GM23338 (cell line): ENCODE measurements around the gene FOXL1. TPM values are rescaled to one million over a fixed set of nuclear protein-coding genes. Genes with fewer than 3 reads are reported as not detected.

Experiments used
- ATAC-seq: fragments of 200-7000 bp; cut with Tn5 transposase; 3 replicates; pipeline ENCODE4 v1.9.1; 2020
- DNase-seq: peaks from one replicate; pipeline ENCODE4 v3.0.0-alpha.2; 2015; ENCODE audit warnings: low spot score
- H2AFZ ChIP-seq: fragments of 200-600 bp; sonication (generic); 2 replicates; pipeline ENCODE4 v1.8.0; 2016; ENCODE audit warnings: antibody characterized with exemption, mild to moderate bottlenecking, moderate library complexity
- H3F3A ChIP-seq: fragments of 200-600 bp; sonication (generic); replicated peaks from 2 replicates; pipeline ENCODE4 v1.8.0; 2017; ENCODE audit warnings: antibody characterized with exemption, mixed run types, low read depth
- H3K27ac ChIP-seq: fragments of 200-600 bp; sonication (generic); 2 replicates; pipeline ENCODE4 v1.6.1; 2016; ENCODE audit warnings: low read depth
- H3K27me3 ChIP-seq: fragments of 200-600 bp; sonication (generic); 2 replicates; pipeline ENCODE4 v1.8.0; 2016; ENCODE audit warnings: mild to moderate bottlenecking, mixed run types, moderate library complexity; ENCODE audit not compliant: insufficient read depth
- H3K36me3 ChIP-seq: fragments of 200-600 bp; sonication (generic); 2 replicates; pipeline ENCODE4 v1.8.0; 2016; ENCODE audit warnings: mild to moderate bottlenecking; ENCODE audit not compliant: insufficient read depth
- H3K4me1 ChIP-seq: fragments of 200-600 bp; sonication (generic); 2 replicates; pipeline ENCODE4 v1.8.0; 2016; ENCODE audit warnings: mild to moderate bottlenecking, moderate library complexity; ENCODE audit not compliant: insufficient read depth
- H3K4me2 ChIP-seq: fragments of 200-600 bp; sonication (generic); 2 replicates; pipeline ENCODE4 v1.7.1; 2017; ENCODE audit warnings: mixed run types
- H3K4me3 ChIP-seq: fragments of 200-600 bp; sonication (generic); 2 replicates; pipeline ENCODE4 v1.6.1; 2016; ENCODE audit warnings: mixed run types
- H3K79me2 ChIP-seq: fragments of 200-600 bp; sonication (generic); replicated peaks from 2 replicates; pipeline ENCODE4 v1.8.0; 2017; ENCODE audit warnings: mild to moderate bottlenecking; ENCODE audit not compliant: insufficient read depth
- H3K9me2 ChIP-seq: fragments of 200-600 bp; sonication (generic); 2 replicates; pipeline ENCODE4 v1.8.0; 2017; ENCODE audit not compliant: insufficient read depth
- H4K20me1 ChIP-seq: fragments of 200-600 bp; sonication (generic); replicated peaks from 2 replicates; pipeline ENCODE4 v1.8.0; 2017; ENCODE audit warnings: mild to moderate bottlenecking; ENCODE audit not compliant: insufficient read depth
- H3K27ac Mint-ChIP-seq: 2 replicates; pipeline ENCODE4 v1.8.0; 2020; ENCODE audit warnings: inconsistent platforms, mild to moderate bottlenecking, moderate library complexity, mixed read lengths
- H3K27me3 Mint-ChIP-seq: 3 replicates; pipeline ENCODE4 v1.8.0; 2022; ENCODE audit warnings: low read depth, mild to moderate bottlenecking, moderate library complexity, mixed read lengths, inconsistent platforms; ENCODE audit not compliant: insufficient read depth, poor library complexity
- H3K36me3 Mint-ChIP-seq: 3 replicates; pipeline ENCODE4 v1.8.0; 2021; ENCODE audit warnings: low read depth, mild to moderate bottlenecking, inconsistent platforms, moderate library complexity, mixed read lengths
- H3K4me1 Mint-ChIP-seq: 3 replicates; pipeline ENCODE4 v1.8.0; 2020; ENCODE audit warnings: mild to moderate bottlenecking, inconsistent platforms, mixed read lengths
- H3K4me3 Mint-ChIP-seq: 3 replicates; pipeline ENCODE4 v1.8.0; 2021; ENCODE audit warnings: moderate library complexity, mild to moderate bottlenecking, inconsistent platforms, mixed read lengths
- H3K9me3 Mint-ChIP-seq: 3 replicates; pipeline ENCODE4 v1.8.0; 2020; ENCODE audit warnings: moderate library complexity, mild to moderate bottlenecking, inconsistent platforms, mixed read lengths
- CREB1 ChIP-seq: fragments of 250-450 bp; sonication (Bioruptor Pico); IDR thresholded peaks from 2 replicates; pipeline ENCODE4 v1.5.0; 2020; ENCODE audit warnings: low read depth, mild to moderate bottlenecking, moderate library complexity
- EZH2 ChIP-seq: fragments of 200-600 bp; sonication (generic); IDR thresholded peaks from one replicate; pipeline ENCODE4 v1.8.0; 2017; ENCODE audit warnings: antibody characterized with exemption, mild to moderate bottlenecking, low read depth; ENCODE audit not compliant: unreplicated experiment
- EZH2phosphoT487 ChIP-seq: fragments of 200-600 bp; sonication (generic); IDR thresholded peaks from one replicate; pipeline ENCODE4 v1.8.1; 2018; ENCODE audit warnings: antibody characterized with exemption; ENCODE audit not compliant: unreplicated experiment
- JUNB ChIP-seq: IDR thresholded peaks from one replicate; pipeline ENCODE4 v1.6.1; 2016; ENCODE audit warnings: antibody characterized with exemption; ENCODE audit not compliant: unreplicated experiment
- NANOG ChIP-seq: IDR thresholded peaks from 2 replicates; pipeline ENCODE4 v1.6.1; 2016; ENCODE audit warnings: antibody characterized with exemption, borderline replicate concordance
- POLR2AphosphoS5 ChIP-seq: IDR thresholded peaks from 2 replicates; pipeline ENCODE4 v1.6.1; 2016; ENCODE audit warnings: antibody characterized with exemption, low read depth
- STAT1 ChIP-seq: IDR thresholded peaks from one replicate; pipeline ENCODE4 v1.6.1; 2016; ENCODE audit warnings: antibody characterized with exemption; ENCODE audit not compliant: unreplicated experiment
- ZNF114 ChIP-seq: fragments of 250-450 bp; sonication (Bioruptor Pico); IDR thresholded peaks from 2 replicates; pipeline ENCODE4 v1.5.0; 2020; ENCODE audit warnings: mild to moderate bottlenecking, moderate library complexity
- ZNF331 ChIP-seq: fragments of 250-450 bp; sonication (Bioruptor Pico); IDR thresholded peaks from 2 replicates; pipeline ENCODE4 v1.5.0; 2020; ENCODE audit warnings: low read depth, mild to moderate bottlenecking, moderate library complexity
- polyA plus RNA-seq: library from polyadenylated mRNA; unstranded; fragments of >200 nt; fragmentation: Nextera tagmentation; extraction: Ambion mirVana; gene quantifications from 2 replicates; pipeline ENCODE4 v1.2.1, GENCODE V29; 2016
- total RNA-seq: library from RNA; depleted of rRNA; stranded (reverse); fragments of >200 nt; shearing (Covaris generic); gene quantifications from 2 replicates; pipeline ENCODE4 v1.2.3, GENCODE V29; 2014
- TF ChIP-seq, protein P1 (sequence below), 2 experiments: fragments of 200-600 bp in 1 of 2; sonication (generic) in 1 of 2; conservative IDR thresholded peaks; 2 replicates each; pipeline versions ENCODE4 v1.5.1 to v1.6.1; 2016 to 2017; ENCODE audit warnings: antibody characterized with exemption in 2 of 2, low read depth in 2 of 2, mild to moderate bottlenecking in 2 of 2, moderate library complexity in 1 of 2
- TF ChIP-seq, protein P2 (sequence below): IDR thresholded peaks from one replicate; pipeline ENCODE4 v1.6.1; 2018; ENCODE audit warnings: antibody characterized with exemption; ENCODE audit not compliant: unreplicated experiment
- TF ChIP-seq, protein P3 (sequence below): fragments of 250-450 bp; sonication (Bioruptor Pico); IDR thresholded peaks from 2 replicates; pipeline ENCODE4 v1.5.0; 2020; ENCODE audit warnings: mild to moderate bottlenecking, moderate library complexity
- TF ChIP-seq, protein P4 (sequence below): IDR thresholded peaks from 2 replicates; pipeline ENCODE4 v1.6.1; 2016; ENCODE audit warnings: antibody characterized with exemption

FOXL1 gene
- total and polyA plus RNA-seq, 2 experiments from 2014 or later, result 0.31 TPM; not detected in 1

DNA sequence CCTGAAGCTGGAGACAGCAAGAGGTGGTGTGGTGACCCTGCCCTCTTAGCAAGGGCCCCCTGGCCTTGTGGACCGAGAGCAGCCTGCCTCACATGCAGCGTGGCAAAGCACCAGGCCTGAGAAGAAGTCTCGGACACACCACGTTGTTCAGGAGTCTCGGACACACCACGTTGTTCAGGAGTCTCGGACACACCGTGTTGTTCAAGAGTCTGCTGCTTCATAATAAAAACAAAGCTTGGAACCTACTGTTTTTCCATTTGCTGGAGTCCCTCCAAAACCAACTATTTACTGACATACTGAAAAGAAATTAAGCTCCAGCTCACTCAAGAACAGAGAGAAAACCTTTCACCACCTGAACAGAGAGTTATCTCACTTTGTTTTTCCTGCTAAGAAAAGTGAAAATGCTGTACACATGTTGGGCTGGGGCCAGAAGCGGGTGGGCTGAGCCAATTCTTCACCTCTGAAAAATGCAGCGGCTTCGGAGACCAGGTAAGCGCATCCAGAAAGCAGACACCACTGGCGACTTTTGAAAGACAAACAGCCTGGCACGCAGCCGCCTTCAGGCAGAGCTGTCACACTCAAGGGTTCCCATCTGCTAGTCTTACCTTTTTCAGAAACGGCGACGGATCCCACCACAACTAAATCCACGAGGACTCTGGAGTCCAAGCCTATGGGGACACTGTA lies 32.3 kb upstream of the FOXL1 start:
- Histone ChIP-seq H3K36me3 (peaks cover 3% of the 10 kb centered on the region; the same call in 1 of the 2 replicates), H3K79me2 (no peaks in the 10 kb centered on the region), H3K4me1 (no peaks in the 10 kb centered on the region), H3K4me3 (no peak overlapping the region), H2AFZ (no peak overlapping the region), H3K27ac (no peak overlapping the region), H3F3A (no peaks in the 10 kb centered on the region), H3K9me2 (no peaks in the 10 kb centered on the region), H3K4me2 (no peak overlapping the region), H4K20me1 (no peaks in the 10 kb centered on the region), H3K27me3 (no peaks in the 10 kb centered on the region)
- H3K4me1 Mint-ChIP-seq, result no peaks in the 10 kb centered on the region
- no peak overlapping the region for H3K27ac Mint-ChIP-seq
- no peaks in the 10 kb centered on the region for H3K27me3 Mint-ChIP-seq
- TF ChIP-seq EZH2 (no peak), NANOG (no peak), POLR2AphosphoS5 (no peak), ZNF114 (no peak), EZH2phosphoT487 (no peak), STAT1 (no peak), JUNB (no peak), CREB1 (no peak), ZNF331 (CRISPR knock-in tag) (no peak)
- TF ChIP-seq, protein P1, sequence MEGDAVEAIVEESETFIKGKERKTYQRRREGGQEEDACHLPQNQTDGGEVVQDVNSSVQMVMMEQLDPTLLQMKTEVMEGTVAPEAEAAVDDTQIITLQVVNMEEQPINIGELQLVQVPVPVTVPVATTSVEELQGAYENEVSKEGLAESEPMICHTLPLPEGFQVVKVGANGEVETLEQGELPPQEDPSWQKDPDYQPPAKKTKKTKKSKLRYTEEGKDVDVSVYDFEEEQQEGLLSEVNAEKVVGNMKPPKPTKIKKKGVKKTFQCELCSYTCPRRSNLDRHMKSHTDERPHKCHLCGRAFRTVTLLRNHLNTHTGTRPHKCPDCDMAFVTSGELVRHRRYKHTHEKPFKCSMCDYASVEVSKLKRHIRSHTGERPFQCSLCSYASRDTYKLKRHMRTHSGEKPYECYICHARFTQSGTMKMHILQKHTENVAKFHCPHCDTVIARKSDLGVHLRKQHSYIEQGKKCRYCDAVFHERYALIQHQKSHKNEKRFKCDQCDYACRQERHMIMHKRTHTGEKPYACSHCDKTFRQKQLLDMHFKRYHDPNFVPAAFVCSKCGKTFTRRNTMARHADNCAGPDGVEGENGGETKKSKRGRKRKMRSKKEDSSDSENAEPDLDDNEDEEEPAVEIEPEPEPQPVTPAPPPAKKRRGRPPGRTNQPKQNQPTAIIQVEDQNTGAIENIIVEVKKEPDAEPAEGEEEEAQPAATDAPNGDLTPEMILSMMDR (conservative IDR thresholded peaks at IDR 0.05; ENCODE audit: low read depth in 2 of 2), result no peak
- TF ChIP-seq, protein P2, sequence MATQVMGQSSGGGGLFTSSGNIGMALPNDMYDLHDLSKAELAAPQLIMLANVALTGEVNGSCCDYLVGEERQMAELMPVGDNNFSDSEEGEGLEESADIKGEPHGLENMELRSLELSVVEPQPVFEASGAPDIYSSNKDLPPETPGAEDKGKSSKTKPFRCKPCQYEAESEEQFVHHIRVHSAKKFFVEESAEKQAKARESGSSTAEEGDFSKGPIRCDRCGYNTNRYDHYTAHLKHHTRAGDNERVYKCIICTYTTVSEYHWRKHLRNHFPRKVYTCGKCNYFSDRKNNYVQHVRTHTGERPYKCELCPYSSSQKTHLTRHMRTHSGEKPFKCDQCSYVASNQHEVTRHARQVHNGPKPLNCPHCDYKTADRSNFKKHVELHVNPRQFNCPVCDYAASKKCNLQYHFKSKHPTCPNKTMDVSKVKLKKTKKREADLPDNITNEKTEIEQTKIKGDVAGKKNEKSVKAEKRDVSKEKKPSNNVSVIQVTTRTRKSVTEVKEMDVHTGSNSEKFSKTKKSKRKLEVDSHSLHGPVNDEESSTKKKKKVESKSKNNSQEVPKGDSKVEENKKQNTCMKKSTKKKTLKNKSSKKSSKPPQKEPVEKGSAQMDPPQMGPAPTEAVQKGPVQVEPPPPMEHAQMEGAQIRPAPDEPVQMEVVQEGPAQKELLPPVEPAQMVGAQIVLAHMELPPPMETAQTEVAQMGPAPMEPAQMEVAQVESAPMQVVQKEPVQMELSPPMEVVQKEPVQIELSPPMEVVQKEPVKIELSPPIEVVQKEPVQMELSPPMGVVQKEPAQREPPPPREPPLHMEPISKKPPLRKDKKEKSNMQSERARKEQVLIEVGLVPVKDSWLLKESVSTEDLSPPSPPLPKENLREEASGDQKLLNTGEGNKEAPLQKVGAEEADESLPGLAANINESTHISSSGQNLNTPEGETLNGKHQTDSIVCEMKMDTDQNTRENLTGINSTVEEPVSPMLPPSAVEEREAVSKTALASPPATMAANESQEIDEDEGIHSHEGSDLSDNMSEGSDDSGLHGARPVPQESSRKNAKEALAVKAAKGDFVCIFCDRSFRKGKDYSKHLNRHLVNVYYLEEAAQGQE, result no peak
- TF ChIP-seq, protein P3, sequence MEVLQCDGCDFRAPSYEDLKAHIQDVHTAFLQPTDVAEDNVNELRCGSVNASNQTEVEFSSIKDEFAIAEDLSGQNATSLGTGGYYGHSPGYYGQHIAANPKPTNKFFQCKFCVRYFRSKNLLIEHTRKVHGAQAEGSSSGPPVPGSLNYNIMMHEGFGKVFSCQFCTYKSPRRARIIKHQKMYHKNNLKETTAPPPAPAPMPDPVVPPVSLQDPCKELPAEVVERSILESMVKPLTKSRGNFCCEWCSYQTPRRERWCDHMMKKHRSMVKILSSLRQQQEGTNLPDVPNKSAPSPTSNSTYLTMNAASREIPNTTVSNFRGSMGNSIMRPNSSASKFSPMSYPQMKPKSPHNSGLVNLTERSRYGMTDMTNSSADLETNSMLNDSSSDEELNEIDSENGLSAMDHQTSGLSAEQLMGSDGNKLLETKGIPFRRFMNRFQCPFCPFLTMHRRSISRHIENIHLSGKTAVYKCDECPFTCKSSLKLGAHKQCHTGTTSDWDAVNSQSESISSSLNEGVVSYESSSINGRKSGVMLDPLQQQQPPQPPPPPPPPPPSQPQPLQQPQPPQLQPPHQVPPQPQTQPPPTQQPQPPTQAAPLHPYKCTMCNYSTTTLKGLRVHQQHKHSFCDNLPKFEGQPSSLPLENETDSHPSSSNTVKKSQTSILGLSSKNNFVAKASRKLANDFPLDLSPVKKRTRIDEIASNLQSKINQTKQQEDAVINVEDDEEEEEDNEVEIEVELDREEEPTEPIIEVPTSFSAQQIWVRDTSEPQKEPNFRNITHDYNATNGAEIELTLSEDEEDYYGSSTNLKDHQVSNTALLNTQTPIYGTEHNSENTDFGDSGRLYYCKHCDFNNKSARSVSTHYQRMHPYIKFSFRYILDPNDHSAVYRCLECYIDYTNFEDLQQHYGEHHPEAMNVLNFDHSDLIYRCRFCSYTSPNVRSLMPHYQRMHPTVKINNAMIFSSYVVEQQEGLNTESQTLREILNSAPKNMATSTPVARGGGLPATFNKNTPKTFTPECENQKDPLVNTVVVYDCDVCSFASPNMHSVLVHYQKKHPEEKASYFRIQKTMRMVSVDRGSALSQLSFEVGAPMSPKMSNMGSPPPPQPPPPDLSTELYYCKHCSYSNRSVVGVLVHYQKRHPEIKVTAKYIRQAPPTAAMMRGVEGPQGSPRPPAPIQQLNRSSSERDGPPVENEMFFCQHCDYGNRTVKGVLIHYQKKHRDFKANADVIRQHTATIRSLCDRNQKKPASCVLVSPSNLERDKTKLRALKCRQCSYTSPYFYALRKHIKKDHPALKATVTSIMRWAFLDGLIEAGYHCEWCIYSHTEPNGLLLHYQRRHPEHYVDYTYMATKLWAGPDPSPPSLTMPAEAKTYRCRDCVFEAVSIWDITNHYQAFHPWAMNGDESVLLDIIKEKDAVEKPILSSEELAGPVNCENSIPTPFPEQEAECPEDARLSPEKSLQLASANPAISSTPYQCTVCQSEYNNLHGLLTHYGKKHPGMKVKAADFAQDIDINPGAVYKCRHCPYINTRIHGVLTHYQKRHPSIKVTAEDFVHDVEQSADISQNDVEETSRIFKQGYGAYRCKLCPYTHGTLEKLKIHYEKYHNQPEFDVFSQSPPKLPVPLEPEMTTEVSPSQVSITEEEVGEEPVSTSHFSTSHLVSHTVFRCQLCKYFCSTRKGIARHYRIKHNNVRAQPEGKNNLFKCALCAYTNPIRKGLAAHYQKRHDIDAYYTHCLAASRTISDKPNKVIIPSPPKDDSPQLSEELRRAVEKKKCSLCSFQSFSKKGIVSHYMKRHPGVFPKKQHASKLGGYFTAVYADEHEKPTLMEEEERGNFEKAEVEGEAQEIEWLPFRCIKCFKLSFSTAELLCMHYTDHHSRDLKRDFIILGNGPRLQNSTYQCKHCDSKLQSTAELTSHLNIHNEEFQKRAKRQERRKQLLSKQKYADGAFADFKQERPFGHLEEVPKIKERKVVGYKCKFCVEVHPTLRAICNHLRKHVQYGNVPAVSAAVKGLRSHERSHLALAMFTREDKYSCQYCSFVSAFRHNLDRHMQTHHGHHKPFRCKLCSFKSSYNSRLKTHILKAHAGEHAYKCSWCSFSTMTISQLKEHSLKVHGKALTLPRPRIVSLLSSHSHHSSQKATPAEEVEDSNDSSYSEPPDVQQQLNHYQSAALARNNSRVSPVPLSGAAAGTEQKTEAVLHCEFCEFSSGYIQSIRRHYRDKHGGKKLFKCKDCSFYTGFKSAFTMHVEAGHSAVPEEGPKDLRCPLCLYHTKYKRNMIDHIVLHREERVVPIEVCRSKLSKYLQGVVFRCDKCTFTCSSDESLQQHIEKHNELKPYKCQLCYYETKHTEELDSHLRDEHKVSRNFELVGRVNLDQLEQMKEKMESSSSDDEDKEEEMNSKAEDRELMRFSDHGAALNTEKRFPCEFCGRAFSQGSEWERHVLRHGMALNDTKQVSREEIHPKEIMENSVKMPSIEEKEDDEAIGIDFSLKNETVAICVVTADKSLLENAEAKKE (CRISPR knock-in tag), result no peak
- TF ChIP-seq, protein P4, sequence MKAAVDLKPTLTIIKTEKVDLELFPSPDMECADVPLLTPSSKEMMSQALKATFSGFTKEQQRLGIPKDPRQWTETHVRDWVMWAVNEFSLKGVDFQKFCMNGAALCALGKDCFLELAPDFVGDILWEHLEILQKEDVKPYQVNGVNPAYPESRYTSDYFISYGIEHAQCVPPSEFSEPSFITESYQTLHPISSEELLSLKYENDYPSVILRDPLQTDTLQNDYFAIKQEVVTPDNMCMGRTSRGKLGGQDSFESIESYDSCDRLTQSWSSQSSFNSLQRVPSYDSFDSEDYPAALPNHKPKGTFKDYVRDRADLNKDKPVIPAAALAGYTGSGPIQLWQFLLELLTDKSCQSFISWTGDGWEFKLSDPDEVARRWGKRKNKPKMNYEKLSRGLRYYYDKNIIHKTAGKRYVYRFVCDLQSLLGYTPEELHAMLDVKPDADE, result no peak
- no peaks in the 10 kb centered on the region for H3K9me3 Mint-ChIP-seq
- peaks cover 3% of the 10 kb centered on the region; the same call in 2 of the 3 replicates for H3K36me3 Mint-ChIP-seq
- H3K4me3 Mint-ChIP-seq, result no peak overlapping the region
- ATAC-seq (no peak), DNase-seq (no peak)
